ENCODE measurements around the gene POLRMT. TPM values are rescaled to one million over a fixed set of nuclear protein-coding genes. Genes with fewer than 3 reads are reported as not detected.
"Not testable (repeated sequence)": the region's sequence is repeated elsewhere in the genome, so short reads cannot be mapped to it uniquely, and the experiment has no call there.

Gene POLRMT
- total RNA-seq, 2 donors from 2014 or later: 47.0 to 57.7 TPM

- H3K36me3 Mint-ChIP-seq: peaks cover 4 to 6% of the 10 kb centered on the region in 2 donors
- H3K9me3 Mint-ChIP-seq: no peaks in the 10 kb centered on the region
- ATAC-seq: peak; percentile 40 to 41
Measured at GRCh38 chr19:610801-611480, 22.4 kb downstream of the POLRMT start.

DNA sequence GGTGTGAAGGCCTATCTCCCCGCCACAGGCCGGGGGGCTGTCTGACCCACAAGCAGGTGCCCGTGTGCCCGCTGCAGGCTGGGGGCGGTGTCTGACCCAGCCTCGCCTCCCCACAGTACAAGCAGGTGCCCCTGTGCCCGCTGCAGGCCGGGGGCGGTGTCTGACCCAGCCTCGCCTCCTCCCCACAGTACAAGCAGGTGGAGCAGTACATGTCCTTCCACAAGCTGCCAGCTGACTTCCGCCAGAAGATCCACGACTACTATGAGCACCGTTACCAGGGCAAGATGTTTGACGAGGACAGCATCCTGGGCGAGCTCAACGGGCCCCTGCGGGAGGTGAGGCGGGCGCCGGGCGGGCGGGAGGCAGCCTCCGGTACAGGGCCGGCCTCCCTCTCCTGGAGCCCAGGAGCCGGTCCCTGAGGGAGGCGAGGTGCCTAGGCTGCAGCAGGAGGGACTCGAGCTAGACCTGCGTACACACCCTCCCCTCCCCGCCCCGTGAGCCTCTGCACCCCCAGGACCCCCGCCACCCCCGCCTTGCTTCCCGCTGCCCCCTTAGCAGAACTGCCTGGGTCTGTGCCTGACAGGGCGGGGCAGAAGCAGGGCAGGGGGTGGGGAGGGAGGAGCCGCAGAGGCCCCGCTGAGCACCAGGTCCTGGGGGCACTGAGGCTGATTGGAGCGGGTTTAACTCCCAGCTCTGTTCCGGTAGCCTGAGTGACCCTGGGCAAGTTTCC, 23.1 kb downstream of the POLRMT start:
- H3K27ac Mint-ChIP-seq: peak overlapping the region; percentile 26 to 85
- DNase-seq (ENCODE audit: low spot score in 2 of 2) (no peak), ATAC-seq (peak; percentile 16 to 27)
- H3K36me3 Mint-ChIP-seq: peaks cover 0 to 6% of the 10 kb centered on the region in 2 donors
- H3K9me3 Mint-ChIP-seq: no peaks in the 10 kb centered on the region

More at GRCh38 chr19:610801-611480, 22.4 kb downstream of the POLRMT start:
- peak overlapping the region; percentile 85 to 98 for H3K27ac Mint-ChIP-seq
- DNase-seq (ENCODE audit: low spot score in 2 of 2): peak in 1 of 2 donors; percentile 50

DNA sequence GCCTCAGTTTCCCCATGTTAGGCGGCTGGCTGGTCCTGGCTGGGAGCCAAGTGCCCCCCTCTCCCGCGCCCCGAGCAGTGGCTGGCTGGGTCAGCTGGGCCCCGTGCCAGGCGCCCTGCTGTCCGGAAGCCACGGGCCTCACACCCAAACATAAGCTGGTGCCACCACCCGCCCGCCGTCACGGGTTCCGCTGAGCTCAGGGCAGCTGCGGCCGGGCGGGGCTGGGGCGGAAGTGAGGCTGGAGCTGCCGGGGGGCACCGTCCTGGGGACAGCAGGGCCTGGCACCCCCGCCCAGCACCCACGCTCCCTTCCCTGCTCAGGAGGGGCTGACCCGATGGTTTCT, 24.4 kb downstream of the POLRMT start:
- ATAC-seq (no peak), DNase-seq (ENCODE audit: low spot score in 2 of 2) (no peak)
- Mint-ChIP-seq H3K27ac (peak overlapping the region in 1 of 2 donors; percentile 62), H3K9me3 (no peaks in the 10 kb centered on the region), H3K36me3 (no peaks in the 10 kb centered on the region)

GRCh38 chr19:608155-609003, 25.0 kb downstream of the POLRMT start:
- Mint-ChIP-seq H3K9me3 (no peaks in the 10 kb centered on the region), H3K27ac (no peak overlapping the region), H3K36me3 (no peaks in the 10 kb centered on the region)
- no peak for ATAC-seq
- no peak for DNase-seq (ENCODE audit: low spot score in 2 of 2)

GRCh38 chr19:607301-608154, 25.8 kb downstream of the POLRMT start:
- ATAC-seq: no peak
- no peak for DNase-seq (ENCODE audit: low spot score in 2 of 2)
- H3K27ac Mint-ChIP-seq: no peak overlapping the region
- peaks cover 0 to 2% of the 10 kb centered on the region in 2 donors for H3K9me3 Mint-ChIP-seq
- H3K36me3 Mint-ChIP-seq: no peaks in the 10 kb centered on the region

DNA sequence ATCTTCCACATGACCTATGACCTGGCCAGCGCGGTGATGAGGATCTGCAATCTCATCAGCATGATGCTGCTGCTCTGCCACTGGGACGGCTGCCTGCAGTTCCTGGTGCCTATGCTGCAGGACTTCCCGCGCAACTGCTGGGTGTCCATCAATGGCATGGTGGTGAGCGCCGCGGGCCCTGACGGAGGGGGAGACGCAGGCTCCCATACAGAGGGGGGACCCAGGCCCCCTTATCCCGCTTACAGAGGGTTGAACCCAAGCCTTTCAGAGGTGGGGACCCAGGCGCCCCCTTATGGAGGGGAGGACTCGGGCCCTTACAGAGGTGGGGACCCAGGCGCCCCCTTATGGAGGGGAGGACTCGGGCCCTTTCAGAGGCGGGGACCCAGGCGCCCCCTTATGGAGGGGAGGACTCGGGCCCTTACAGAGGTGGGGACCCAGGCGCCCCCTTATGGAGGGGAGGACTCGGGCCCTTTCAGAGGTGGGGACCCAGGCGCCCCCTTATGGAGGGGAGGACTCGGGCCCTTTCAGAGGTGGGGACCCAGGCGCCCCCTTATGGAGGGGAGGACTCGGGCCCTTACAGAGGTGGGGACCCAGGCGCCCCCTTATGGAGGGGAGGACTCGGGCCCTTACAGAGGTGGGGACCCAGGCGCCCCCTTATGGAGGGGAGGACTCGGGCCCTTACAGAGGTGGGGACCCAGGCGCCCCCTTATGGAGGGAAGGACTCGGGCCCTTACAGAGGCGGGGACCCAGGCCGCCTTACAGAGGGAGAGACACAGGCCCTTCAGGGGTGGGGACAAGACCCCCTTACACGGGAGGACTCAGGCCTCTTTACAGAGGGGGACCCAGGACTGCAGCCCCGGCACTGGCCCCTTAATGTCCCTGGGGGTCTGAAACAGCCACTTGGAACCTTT, 28.0 kb downstream of the POLRMT start:
- not testable (repeated sequence) for H3K36me3 Mint-ChIP-seq, H3K27ac Mint-ChIP-seq, H3K9me3 Mint-ChIP-seq
- DNase-seq (ENCODE audit: low spot score in 2 of 2) (peak in 1 of 2 donors; percentile 39), ATAC-seq (peak in 1 of 2 donors; percentile 46)

DNA sequence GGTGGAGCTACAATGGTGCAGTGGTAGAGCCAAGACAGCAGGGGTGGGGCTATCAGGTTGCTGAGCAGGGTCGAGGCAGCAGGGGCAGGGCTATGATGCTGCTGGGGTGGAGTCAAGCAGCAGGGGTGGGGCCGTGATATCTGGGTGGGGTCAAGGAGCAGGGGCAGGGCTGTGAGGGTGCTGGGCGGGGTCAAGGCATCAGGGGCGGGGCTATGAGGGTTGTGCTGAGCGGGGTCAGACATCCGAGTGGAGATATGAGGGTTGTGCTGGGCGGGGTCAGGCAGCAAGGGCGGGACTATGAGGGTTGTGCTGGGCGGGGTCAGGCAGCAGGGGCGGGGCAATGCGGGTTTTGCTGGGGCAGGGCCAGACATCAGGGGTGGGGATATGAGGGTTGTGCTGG, 29.0 kb downstream of the POLRMT start:
- ATAC-seq (peak; percentile 62 to 81), DNase-seq (ENCODE audit: low spot score in 2 of 2) (peak in 1 of 2 donors; percentile 58)
- peaks cover 0 to 5% of the 10 kb centered on the region in 2 donors for H3K9me3 Mint-ChIP-seq
- H3K36me3 Mint-ChIP-seq: no peaks in the 10 kb centered on the region
- H3K27ac Mint-ChIP-seq: no peak overlapping the region

GRCh38 chr19:603779-604178, 29.6 kb downstream of the POLRMT start:
- not testable (repeated sequence) for H3K9me3 Mint-ChIP-seq; H3K36me3 Mint-ChIP-seq; H3K27ac Mint-ChIP-seq; DNase-seq (ENCODE audit: low spot score in 2 of 2)
- peak in 1 of 2 donors; percentile 8 for ATAC-seq

DNA sequence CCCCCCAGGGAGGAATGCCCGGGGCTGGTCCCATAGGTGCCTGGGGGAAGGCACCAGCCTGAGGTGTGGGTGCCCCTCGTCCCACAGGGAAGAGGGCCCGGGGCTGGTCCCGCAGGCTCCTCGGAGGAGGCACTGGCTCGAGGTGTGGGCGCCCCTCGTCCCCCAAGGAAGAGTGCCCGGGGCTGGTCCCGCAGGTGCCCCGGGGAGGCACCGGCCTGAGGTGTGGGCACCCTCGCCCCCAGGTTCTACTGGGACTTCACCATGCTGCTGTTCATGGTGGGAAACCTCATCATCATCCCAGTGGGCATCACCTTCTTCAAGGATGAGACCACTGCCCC, 30.1 kb downstream of the POLRMT start:
- H3K36me3 Mint-ChIP-seq; ATAC-seq; DNase-seq (ENCODE audit: low spot score in 2 of 2); H3K27ac Mint-ChIP-seq; H3K9me3 Mint-ChIP-seq: not testable (repeated sequence)

GRCh38 chr19:602391-603301, 30.7 kb downstream of the POLRMT start:
- no peaks in the 10 kb centered on the region for H3K36me3 Mint-ChIP-seq
- H3K9me3 Mint-ChIP-seq: peaks cover 0 to 5% of the 10 kb centered on the region in 2 donors
- ATAC-seq (no peak), DNase-seq (ENCODE audit: low spot score in 2 of 2) (no peak)
- no peak overlapping the region for H3K27ac Mint-ChIP-seq

- no peak for ATAC-seq
- DNase-seq (ENCODE audit: low spot score in 2 of 2): no peak
- H3K27ac Mint-ChIP-seq: no peak overlapping the region
- peaks cover 0 to 5% of the 10 kb centered on the region in 2 donors for H3K9me3 Mint-ChIP-seq
- no peaks in the 10 kb centered on the region for H3K36me3 Mint-ChIP-seq
Measured at GRCh38 chr19:601790-602189, 31.5 kb downstream of the POLRMT start.

DNA sequence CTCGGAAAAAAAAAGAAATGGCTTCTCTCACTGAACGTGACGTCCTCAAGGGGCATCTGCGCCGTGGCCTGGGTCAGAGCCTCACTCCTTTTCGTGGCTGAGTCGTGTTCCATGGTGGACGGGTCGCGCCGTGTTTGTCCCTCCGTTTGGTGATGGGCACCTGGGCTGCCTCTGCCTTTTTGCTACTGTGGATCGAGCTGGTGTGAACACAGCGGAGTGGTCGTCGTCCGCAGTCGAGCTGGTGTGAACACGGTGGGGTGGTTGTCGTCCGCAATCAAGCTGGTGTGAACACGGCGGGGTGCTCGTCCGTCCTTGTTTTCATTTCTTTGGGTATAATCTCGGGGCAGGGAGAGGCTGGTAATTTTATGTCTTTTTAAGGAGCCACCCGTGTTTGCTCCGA, 32.0 kb downstream of the POLRMT start:
- H3K27ac Mint-ChIP-seq: no peak overlapping the region
- no peak for DNase-seq (ENCODE audit: low spot score in 2 of 2)
- peaks cover 0 to 5% of the 10 kb centered on the region in 2 donors for H3K9me3 Mint-ChIP-seq
- H3K36me3 Mint-ChIP-seq: no peaks in the 10 kb centered on the region
- ATAC-seq: no peak

- Mint-ChIP-seq H3K27ac (no peak overlapping the region), H3K9me3 (peaks cover 0 to 5% of the 10 kb centered on the region in 2 donors), H3K36me3 (no peaks in the 10 kb centered on the region)
- ATAC-seq (no peak), DNase-seq (ENCODE audit: low spot score in 2 of 2) (no peak)
Measured at GRCh38 chr19:597406-598315, 35.7 kb downstream of the POLRMT start.

DNA sequence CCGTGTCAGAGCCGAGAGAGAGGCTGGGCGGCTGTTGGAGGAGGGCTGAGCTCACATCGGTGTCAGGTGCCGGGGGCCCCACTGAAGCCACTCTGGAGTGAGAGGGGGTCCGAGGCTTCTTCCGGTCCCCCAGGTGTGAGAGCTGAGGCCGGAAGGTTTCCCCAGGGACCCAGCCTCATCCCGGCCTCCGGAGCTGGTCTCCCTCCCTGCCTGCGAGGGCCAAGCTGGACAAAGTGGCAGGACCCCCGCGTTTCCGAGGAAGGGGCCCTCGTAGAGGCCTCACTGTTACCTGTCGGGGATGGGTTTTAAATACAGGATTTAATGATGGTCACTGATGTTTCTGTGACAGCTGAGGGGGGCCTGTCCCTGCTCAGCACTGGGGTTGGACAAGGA, 37.1 kb downstream of the POLRMT start:
- no peak for ATAC-seq
- Mint-ChIP-seq H3K36me3 (no peaks in the 10 kb centered on the region), H3K27ac (no peak overlapping the region)

More for the DNA sequence above, 37.1 kb downstream of the POLRMT start:
- no peak for DNase-seq (ENCODE audit: low spot score in 2 of 2)
- H3K9me3 Mint-ChIP-seq: no peaks in the 10 kb centered on the region
